ENCODE data around the gene CD2AP. TPM values are rescaled to one million over a fixed set of nuclear protein-coding genes. Genes with fewer than 3 reads are reported as not detected.

The CD2AP gene
- total RNA-seq, 2 donors from 2014 or later, result 28.5 to 31.0 TPM

GRCh38 chr6:47512872-47513271 lies 35.3 kb downstream of the CD2AP start:
- H3K27me3 ChIP-seq, result no peaks in the 10 kb centered on the region
- peaks cover 16% of the 10 kb centered on the region for H3K4me1 ChIP-seq
- intact Hi-C loops (cut with DNase I), result no loop called here
- H3K4me3 ChIP-seq, result no peak overlapping the region
- H3K9me3 ChIP-seq, result peaks cover 0 to 5% (median 0%) of the 10 kb centered on the region in 3 donors
- H3K27ac ChIP-seq, result no peak overlapping the region
- TF ChIP-seq CTCF (IDR thresholded peaks at IDR 0.05), result no peak
- no peak for TF ChIP-seq POLR2A (IDR thresholded peaks at IDR 0.05)
- DNase-seq, result no peak
- no peak for ATAC-seq
- H3K36me3 ChIP-seq (replicated peaks in 1 of 2; ENCODE audit: insufficient read depth in 1 of 2, low read depth in 2 of 2), result peaks cover 0 to 2% of the 10 kb centered on the region in 2 donors

- Histone ChIP-seq H3K4me1 (peaks cover 22% of the 10 kb centered on the region), H3K36me3 (replicated peaks in 1 of 2; ENCODE audit: insufficient read depth in 1 of 2, low read depth in 2 of 2) (no peaks in the 10 kb centered on the region), H3K27ac (no peak overlapping the region), H3K9me3 (no peaks in the 10 kb centered on the region), H3K27me3 (no peaks in the 10 kb centered on the region), H3K4me3 (no peak overlapping the region)
- DNase-seq, result peak in 1 of 4 donors; percentile 4
- intact Hi-C loops (cut with DNase I), result no loop called here
- no peak for ATAC-seq
- 69 to 76% methylated on average over 2 of the region's 2 CpGs for WGBS, 2 donors
- TF ChIP-seq POLR2A (IDR thresholded peaks at IDR 0.05) (no peak), CTCF (IDR thresholded peaks at IDR 0.05) (no peak)
Observed at GRCh38 chr6:47519279-47519678, 41.7 kb downstream of the CD2AP start.

GRCh38 chr6:47520282-47520681 lies 42.7 kb downstream of the CD2AP start:
- Histone ChIP-seq H3K4me1 (peaks cover 24% of the 10 kb centered on the region), H3K4me3 (no peak overlapping the region), H3K36me3 (replicated peaks in 1 of 2; ENCODE audit: insufficient read depth in 1 of 2, low read depth in 2 of 2) (no peaks in the 10 kb centered on the region), H3K27me3 (no peaks in the 10 kb centered on the region), H3K27ac (no peak overlapping the region), H3K9me3 (no peaks in the 10 kb centered on the region)
- intact Hi-C loops (cut with DNase I), result no loop called here
- 64 to 78% methylated on average over 6 of the region's 6 CpGs for WGBS, 2 donors
- DNase-seq, result no peak
- TF ChIP-seq POLR2A (IDR thresholded peaks at IDR 0.05) (no peak), CTCF (IDR thresholded peaks at IDR 0.05) (no peak)
- ATAC-seq, result no peak

GRCh38 chr6:47521961-47522360 lies 44.4 kb downstream of the CD2AP start:
- intact Hi-C loops (cut with DNase I), result no loop called here
- H3K27ac ChIP-seq, result no peak overlapping the region
- peaks cover 33% of the 10 kb centered on the region for H3K4me1 ChIP-seq
- no peaks in the 10 kb centered on the region for H3K36me3 ChIP-seq (replicated peaks in 1 of 2; ENCODE audit: insufficient read depth in 1 of 2, low read depth in 2 of 2)
- WGBS, 2 donors, result 54 to 67% methylated on average over 6 of the region's 6 CpGs
- no peaks in the 10 kb centered on the region for H3K27me3 ChIP-seq
- no peaks in the 10 kb centered on the region for H3K9me3 ChIP-seq
- DNase-seq, result no peak
- ATAC-seq, result no peak
- no peak overlapping the region for H3K4me3 ChIP-seq
- no peak for TF ChIP-seq CTCF (IDR thresholded peaks at IDR 0.05)
- TF ChIP-seq POLR2A (IDR thresholded peaks at IDR 0.05), result no peak

- DNase-seq (no peak), ATAC-seq (no peak)
- H3K9me3 ChIP-seq, result no peaks in the 10 kb centered on the region
- intact Hi-C loops (cut with DNase I), result no loop called here
- TF ChIP-seq CTCF (IDR thresholded peaks at IDR 0.05) (no peak), POLR2A (IDR thresholded peaks at IDR 0.05) (no peak)
- H3K27ac ChIP-seq, result no peak overlapping the region
- H3K4me1 ChIP-seq, result peaks cover 26% of the 10 kb centered on the region
- H3K36me3 ChIP-seq (replicated peaks in 1 of 2; ENCODE audit: insufficient read depth in 1 of 2, low read depth in 2 of 2), result peaks cover 0 to 3% of the 10 kb centered on the region in 2 donors
- WGBS, 2 donors, result 49 to 65% methylated on average over 3 of the region's 3 CpGs
- H3K4me3 ChIP-seq, result no peak overlapping the region
- H3K27me3 ChIP-seq, result no peaks in the 10 kb centered on the region
Observed at GRCh38 chr6:47524136-47524845, 46.7 kb downstream of the CD2AP start.

Measured in body of pancreas (tissue), 4 donors.